Right lobe of liver (tissue), 4 donors: ENCODE data around the gene CRNKL1.

Source experiments
- CTCF ChIP-seq, 4 donors: fragments of 200-600 bp in 3 of 4; fragments of 450-650 bp in 1 of 4; IDR thresholded peaks; one replicate each; pipeline versions ENCODE4 v1.5.1 to v1.8.0; 2016 to 2022; ENCODE audit warnings: antibody characterized with exemption in 4 of 4, mild to moderate bottlenecking in 2 of 4
- POLR2A ChIP-seq: fragments of 450-650 bp; IDR thresholded peaks from one replicate; pipeline ENCODE4 v1.6.1; 2017; ENCODE audit warnings: antibody characterized with exemption, mild to moderate bottlenecking
- donor health status: DM: no; HTN: no; CAD: no.
- donor health status: DM: no; HTN: no; CAD: no.
- donor health status: DM: no; HTN: yes; CAD: no.

- no peak for TF ChIP-seq CTCF (IDR thresholded peaks at IDR 0.05)
- no peak for TF ChIP-seq POLR2A
These were observed 25.0 kb downstream of the CRNKL1 start for GRCh38 chr20:20027284-20027683.
